HG03378 (cell line): ENCODE measurements around the gene EDA2R.

Experiments used
- ATAC-seq: cut with Tn5 transposase; IDR thresholded peaks from one replicate; pipeline ENCODE4 v1.9.1; 2021; ENCODE audit warnings: mild to moderate bottlenecking, moderate library complexity; ENCODE audit not compliant: unreplicated experiment

EDA2R gene

DNA sequence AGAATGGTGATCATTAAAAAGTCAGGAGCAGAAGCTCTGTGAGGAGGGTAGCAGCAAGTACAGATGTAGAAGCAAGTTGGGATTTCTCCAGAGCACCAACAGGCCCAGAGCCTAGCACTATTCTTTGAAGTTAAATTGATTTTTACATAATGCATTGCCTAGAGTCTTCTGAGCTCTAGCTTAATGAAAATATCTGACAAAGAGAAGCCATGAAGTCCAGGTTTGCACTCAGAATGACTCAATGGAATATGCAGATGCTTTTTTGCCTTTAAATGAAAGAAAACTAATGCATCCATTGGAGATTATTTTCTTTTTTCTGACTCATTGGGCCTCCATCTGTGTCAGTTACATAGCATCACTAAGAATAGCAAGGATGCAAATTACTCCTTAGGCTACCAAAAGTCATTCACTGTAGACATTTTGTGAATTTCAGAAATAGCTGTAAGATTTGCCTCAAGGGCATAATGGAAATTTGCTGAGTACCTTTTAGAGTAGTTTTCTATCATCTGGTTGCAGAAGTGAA lies 91.0 kb downstream of the EDA2R start:
- ATAC-seq = no peak
